MM.1S (cell line): Measurements from ENCODE around the gene HPDL.

ENCODE experiments used
- DNase-seq: peaks from one replicate; pipeline ENCODE4 v3.0.0-alpha.2; 2015
- H2AFZ ChIP-seq: fragments of 300-600 bp; sonication (generic); 2 replicates; pipeline ENCODE4 v1.6.0; 2016; ENCODE audit warnings: antibody characterized with exemption, low read length
- H3F3A ChIP-seq: fragments of 300-600 bp; sonication (generic); 2 replicates; pipeline ENCODE4 v1.6.1; 2016; ENCODE audit warnings: mild to moderate bottlenecking, antibody characterized with exemption, low read length, moderate library complexity, mixed read lengths; ENCODE audit not compliant: insufficient read depth
- H3K27ac ChIP-seq: fragments of 300-600 bp; sonication (generic); 2 replicates; pipeline ENCODE4 v1.5.1; 2016; ENCODE audit warnings: mild to moderate bottlenecking, low read length
- H3K27me3 ChIP-seq: fragments of 300-600 bp; sonication (generic); replicated peaks from 2 replicates; pipeline ENCODE4 v1.6.0; 2016; ENCODE audit warnings: low read length; ENCODE audit not compliant: insufficient read depth
- H3K36me3 ChIP-seq: fragments of 300-600 bp; sonication (generic); replicated peaks from 2 replicates; pipeline ENCODE4 v1.6.1; 2016; ENCODE audit warnings: mild to moderate bottlenecking, low read length, mixed read lengths; ENCODE audit not compliant: insufficient read depth
- H3K4me1 ChIP-seq: fragments of 300-600 bp; sonication (generic); 2 replicates; pipeline ENCODE4 v1.6.1; 2016; ENCODE audit warnings: low read length, mixed read lengths
- H3K4me2 ChIP-seq: fragments of 300-600 bp; sonication (generic); 2 replicates; pipeline ENCODE4 v1.6.0; 2016; ENCODE audit warnings: low read depth, low read length
- H3K4me3 ChIP-seq: fragments of 300-600 bp; sonication (generic); 2 replicates; pipeline ENCODE4 v1.5.1; 2016; ENCODE audit warnings: low read length, mixed read lengths
- H3K79me2 ChIP-seq: fragments of 300-600 bp; sonication (generic); 2 replicates; pipeline ENCODE4 v1.6.1; 2016; ENCODE audit warnings: mixed run types, low read length, mixed read lengths
- H3K9ac ChIP-seq: fragments of 300-600 bp; sonication (generic); 2 replicates; pipeline ENCODE4 v1.6.1; 2016; ENCODE audit warnings: low read length, mixed read lengths
- H3K9me2 ChIP-seq: fragments of 300-600 bp; sonication (generic); replicated peaks from 2 replicates; pipeline ENCODE4 v1.6.1; 2016; ENCODE audit warnings: mild to moderate bottlenecking, low read length, mixed read lengths; ENCODE audit not compliant: insufficient read depth
- H3K9me3 ChIP-seq: fragments of 300-600 bp; sonication (generic); replicated peaks from 2 replicates; pipeline ENCODE4 v1.6.1; 2016; ENCODE audit warnings: mild to moderate bottlenecking, low read length, mixed read lengths; ENCODE audit not compliant: insufficient read depth
- H4K20me1 ChIP-seq: fragments of 300-600 bp; sonication (generic); 2 replicates; pipeline ENCODE4 v1.6.1; 2016; ENCODE audit warnings: mild to moderate bottlenecking, low read length, moderate library complexity, mixed read lengths; ENCODE audit not compliant: insufficient read depth
- EZH2 ChIP-seq: fragments of 300-600 bp; sonication (generic); optimal IDR thresholded peaks from 2 replicates; pipeline ENCODE3; 2017; ENCODE audit warnings: low read depth, mild to moderate bottlenecking, antibody characterized with exemption, low read length, mixed read lengths
- EZH2phosphoT487 ChIP-seq: fragments of 300-600 bp; sonication (generic); IDR thresholded peaks from 2 replicates; pipeline ENCODE4 v1.6.1; 2018; ENCODE audit warnings: antibody characterized with exemption, low read length
- TF ChIP-seq, protein P1 (sequence below): fragments of 300-600 bp; sonication (generic); IDR thresholded peaks from 2 replicates; pipeline ENCODE4 v1.5.1; 2016; ENCODE audit warnings: antibody characterized with exemption, low read length, mixed read lengths

Gene HPDL

DNA sequence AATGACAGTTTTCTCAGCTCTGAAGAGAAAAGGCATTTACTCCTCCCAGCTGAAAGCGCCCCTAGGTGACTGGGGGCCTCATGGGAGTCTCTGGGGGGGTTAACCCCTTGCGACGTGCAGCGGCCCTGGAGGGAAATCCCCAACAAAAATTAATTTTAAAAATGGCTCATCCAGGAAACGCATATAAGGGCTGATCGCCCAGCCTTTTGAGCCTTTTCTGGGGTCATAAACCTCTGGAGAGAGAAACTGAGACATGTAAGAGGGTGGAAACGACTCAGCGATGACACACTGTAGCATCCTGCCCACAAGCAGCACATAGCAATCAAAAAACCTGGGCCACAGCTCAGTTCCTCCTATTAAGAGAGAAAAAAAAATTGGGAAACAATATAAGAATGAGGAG, 20.4 kb upstream of the HPDL start:
- no peak overlapping the region for H2AFZ ChIP-seq
- no peaks in the 10 kb centered on the region for H3K79me2 ChIP-seq
- no peak overlapping the region for H3K9ac ChIP-seq
- DNase-seq: no peak
- TF ChIP-seq EZH2 (no peak), EZH2phosphoT487 (no peak)
- TF ChIP-seq, protein P1, sequence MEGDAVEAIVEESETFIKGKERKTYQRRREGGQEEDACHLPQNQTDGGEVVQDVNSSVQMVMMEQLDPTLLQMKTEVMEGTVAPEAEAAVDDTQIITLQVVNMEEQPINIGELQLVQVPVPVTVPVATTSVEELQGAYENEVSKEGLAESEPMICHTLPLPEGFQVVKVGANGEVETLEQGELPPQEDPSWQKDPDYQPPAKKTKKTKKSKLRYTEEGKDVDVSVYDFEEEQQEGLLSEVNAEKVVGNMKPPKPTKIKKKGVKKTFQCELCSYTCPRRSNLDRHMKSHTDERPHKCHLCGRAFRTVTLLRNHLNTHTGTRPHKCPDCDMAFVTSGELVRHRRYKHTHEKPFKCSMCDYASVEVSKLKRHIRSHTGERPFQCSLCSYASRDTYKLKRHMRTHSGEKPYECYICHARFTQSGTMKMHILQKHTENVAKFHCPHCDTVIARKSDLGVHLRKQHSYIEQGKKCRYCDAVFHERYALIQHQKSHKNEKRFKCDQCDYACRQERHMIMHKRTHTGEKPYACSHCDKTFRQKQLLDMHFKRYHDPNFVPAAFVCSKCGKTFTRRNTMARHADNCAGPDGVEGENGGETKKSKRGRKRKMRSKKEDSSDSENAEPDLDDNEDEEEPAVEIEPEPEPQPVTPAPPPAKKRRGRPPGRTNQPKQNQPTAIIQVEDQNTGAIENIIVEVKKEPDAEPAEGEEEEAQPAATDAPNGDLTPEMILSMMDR: no peak
- H3K9me3 ChIP-seq: no peaks in the 10 kb centered on the region
- no peaks in the 10 kb centered on the region for H3K9me2 ChIP-seq
- H3K36me3 ChIP-seq: no peaks in the 10 kb centered on the region
- no peaks in the 10 kb centered on the region for H3F3A ChIP-seq
- H3K4me2 ChIP-seq: no peak overlapping the region
- H3K27ac ChIP-seq: no peak overlapping the region
- H3K4me3 ChIP-seq: no peak overlapping the region
- no peaks in the 10 kb centered on the region for H4K20me1 ChIP-seq
- H3K27me3 ChIP-seq: no peaks in the 10 kb centered on the region
- peaks cover 5% of the 10 kb centered on the region; the same call in 1 of the 2 replicates for H3K4me1 ChIP-seq

- no peaks in the 10 kb centered on the region for H4K20me1 ChIP-seq
- no peaks in the 10 kb centered on the region for H3K9me2 ChIP-seq
- no peak for DNase-seq
- no peaks in the 10 kb centered on the region for H3K79me2 ChIP-seq
- no peaks in the 10 kb centered on the region for H3K36me3 ChIP-seq
- H2AFZ ChIP-seq: no peak overlapping the region
- H3K9ac ChIP-seq: no peak overlapping the region
- H3K4me3 ChIP-seq: no peak overlapping the region
- H3K27ac ChIP-seq: no peak overlapping the region
- no peak overlapping the region for H3K4me2 ChIP-seq
- peaks cover 5% of the 10 kb centered on the region; the same call in 1 of the 2 replicates for H3K4me1 ChIP-seq
- no peaks in the 10 kb centered on the region for H3F3A ChIP-seq
- TF ChIP-seq EZH2phosphoT487 (no peak), EZH2 (no peak)
- TF ChIP-seq, protein P1: no peak
- H3K27me3 ChIP-seq: no peaks in the 10 kb centered on the region
- H3K9me3 ChIP-seq: no peaks in the 10 kb centered on the region
Measured at GRCh38 chr1:45306905-45307304, 19.8 kb upstream of the HPDL start.

DNA sequence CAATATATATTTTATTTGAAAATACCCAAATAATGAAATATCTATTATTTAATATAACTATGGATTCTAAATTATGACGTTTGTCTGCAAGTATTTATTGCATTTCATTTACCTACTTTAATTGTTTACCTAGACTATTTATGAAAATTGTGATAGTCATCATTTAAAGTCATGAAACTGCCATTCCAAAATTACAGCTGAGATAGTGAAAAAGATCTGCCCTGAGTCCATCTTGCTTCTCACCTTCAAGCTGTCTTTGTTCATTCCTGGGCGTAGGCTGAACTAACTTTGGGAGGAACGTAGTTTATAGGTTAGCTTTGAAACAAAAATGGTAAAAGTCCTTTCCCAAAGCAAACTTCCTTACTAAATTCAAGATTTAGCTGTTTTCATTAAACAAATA, 12.4 kb upstream of the HPDL start:
- H3K79me2 ChIP-seq: no peaks in the 10 kb centered on the region
- no peaks in the 10 kb centered on the region for H3K9me3 ChIP-seq
- no peaks in the 10 kb centered on the region for H4K20me1 ChIP-seq
- no peaks in the 10 kb centered on the region for H3K4me1 ChIP-seq
- H3K27ac ChIP-seq: no peak overlapping the region
- no peak overlapping the region for H3K4me2 ChIP-seq
- no peak for DNase-seq
- H3K9ac ChIP-seq: no peak overlapping the region
- H3K36me3 ChIP-seq: no peaks in the 10 kb centered on the region
- H3K9me2 ChIP-seq: no peaks in the 10 kb centered on the region
- no peak overlapping the region for H2AFZ ChIP-seq
- no peaks in the 10 kb centered on the region for H3F3A ChIP-seq
- TF ChIP-seq EZH2phosphoT487 (no peak), EZH2 (no peak)
- TF ChIP-seq, protein P1: no peak
- no peaks in the 10 kb centered on the region for H3K27me3 ChIP-seq
- H3K4me3 ChIP-seq: no peak overlapping the region
